Left cardiac atrium (tissue), 2 donors: ENCODE results near the gene CITED2. TPM values are rescaled to one million over a fixed set of nuclear protein-coding genes. Genes with fewer than 3 reads are reported as not detected.

Experiments used
- total RNA-seq, 2 donors: library from RNA; stranded (reverse); fragmentation: NEBNext Ultra II Directional; extraction: Animal tissue kit (Norgen Biotek cat#: 25700); gene quantifications; one replicate each; pipeline ENCODE4 v1.2.1, GENCODE V29; 2021
- donor health status: DM: no; HTN: yes; CAD: no; lungs with severe emphysema.
- donor health status: DM: yes; HTN: yes; CAD: no.

Gene CITED2
- total RNA-seq, 2 donors from 2014 or later: 51.3 to 121 TPM

Other genes starting within 250 kb of the CITED2 start
- 10 to 100 TPM; 33.2 to 36.9 TPM for gene HECA, start 239.6 kb downstream of the CITED2 start, total RNA-seq
- gene TXLNB, start 82.7 kb downstream of the CITED2 start, total RNA-seq: 10 to 100 TPM; 52.4 to 60.4 TPM